Measurements from ENCODE around the gene SIPA1L3.

DNA sequence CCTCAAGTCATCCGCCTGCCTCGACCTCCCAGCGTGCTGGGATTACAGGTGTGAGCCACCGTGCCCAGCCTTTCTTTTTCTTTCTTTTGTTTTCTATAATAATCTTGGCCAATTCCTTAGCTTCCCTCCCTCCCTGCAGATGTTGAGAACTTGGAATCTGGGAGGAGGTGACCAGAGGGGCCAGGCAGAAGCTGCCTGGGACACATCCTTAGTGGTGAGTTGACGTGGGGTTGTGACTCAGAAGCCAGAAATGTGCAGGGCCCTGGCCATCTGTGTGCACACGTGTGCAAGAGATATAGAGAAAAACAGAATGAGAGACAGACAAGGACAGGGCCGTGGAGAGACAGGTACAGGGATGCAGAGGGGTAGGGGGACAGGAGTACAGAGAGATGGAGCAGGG, 154.3 kb downstream of the SIPA1L3 start:
- TF ChIP-seq POLR2A (IDR thresholded peaks at IDR 0.05): no peak
- TF ChIP-seq, protein P1, sequence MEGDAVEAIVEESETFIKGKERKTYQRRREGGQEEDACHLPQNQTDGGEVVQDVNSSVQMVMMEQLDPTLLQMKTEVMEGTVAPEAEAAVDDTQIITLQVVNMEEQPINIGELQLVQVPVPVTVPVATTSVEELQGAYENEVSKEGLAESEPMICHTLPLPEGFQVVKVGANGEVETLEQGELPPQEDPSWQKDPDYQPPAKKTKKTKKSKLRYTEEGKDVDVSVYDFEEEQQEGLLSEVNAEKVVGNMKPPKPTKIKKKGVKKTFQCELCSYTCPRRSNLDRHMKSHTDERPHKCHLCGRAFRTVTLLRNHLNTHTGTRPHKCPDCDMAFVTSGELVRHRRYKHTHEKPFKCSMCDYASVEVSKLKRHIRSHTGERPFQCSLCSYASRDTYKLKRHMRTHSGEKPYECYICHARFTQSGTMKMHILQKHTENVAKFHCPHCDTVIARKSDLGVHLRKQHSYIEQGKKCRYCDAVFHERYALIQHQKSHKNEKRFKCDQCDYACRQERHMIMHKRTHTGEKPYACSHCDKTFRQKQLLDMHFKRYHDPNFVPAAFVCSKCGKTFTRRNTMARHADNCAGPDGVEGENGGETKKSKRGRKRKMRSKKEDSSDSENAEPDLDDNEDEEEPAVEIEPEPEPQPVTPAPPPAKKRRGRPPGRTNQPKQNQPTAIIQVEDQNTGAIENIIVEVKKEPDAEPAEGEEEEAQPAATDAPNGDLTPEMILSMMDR (IDR thresholded peaks at IDR 0.05): no peak
